HCT116 (cell line): ENCODE data around the gene ZNF512.

Source experiments
- ATF3 ChIP-seq: IDR thresholded peaks from 2 replicates; pipeline ENCODE4 v1.6.1; 2012
- CTCF ChIP-seq, 3 experiments: fragments of 200-600 bp in 1 of 3; sonication (generic) in 1 of 3; IDR thresholded peaks in 2 of 3; conservative IDR thresholded peaks in 1 of 3; 2 replicates each; pipeline ENCODE4 v1.5.1; 2012 to 2017; ENCODE audit warnings: low read depth in 2 of 3, low read length in 2 of 3, antibody characterized with exemption in 1 of 3, borderline replicate concordance in 1 of 3, control low read depth in 1 of 3, mild to moderate bottlenecking in 1 of 3, mixed read lengths in 1 of 3, mixed run types in 1 of 3, moderate library complexity in 1 of 3; ENCODE audit not compliant: insufficient read depth in 1 of 3
- EZH2 ChIP-seq: fragments of 200-600 bp; sonication (generic); IDR thresholded peaks from 2 replicates; pipeline ENCODE4 v1.6.1; 2017; ENCODE audit warnings: antibody characterized with exemption, mixed run types
- EZH2phosphoT487 ChIP-seq: fragments of 200-600 bp; IDR thresholded peaks from 2 replicates; pipeline ENCODE4 v1.6.1; 2018; ENCODE audit warnings: antibody characterized with exemption, borderline replicate concordance
- JUND ChIP-seq: IDR thresholded peaks from 2 replicates; pipeline ENCODE4 v1.6.1; 2012
- POLR2A ChIP-seq: IDR thresholded peaks from 2 replicates; pipeline ENCODE4 v1.7.0; 2011; ENCODE audit warnings: borderline replicate concordance; ENCODE audit not compliant: insufficient read depth, insufficient read length; ENCODE audit errors: extremely low read depth
- POLR2AphosphoS5 ChIP-seq: IDR thresholded peaks from 2 replicates; pipeline ENCODE4 v1.6.1; 2011; ENCODE audit warnings: mild to moderate bottlenecking, low read depth, low read length, moderate library complexity
- REST ChIP-seq: IDR thresholded peaks from 2 replicates; pipeline ENCODE4 v1.6.1; 2012; ENCODE audit warnings: low read depth

- TF ChIP-seq EZH2phosphoT487 (no peak), ATF3 (no peak), POLR2AphosphoS5 (no peak), POLR2A (no peak), CTCF (IDR thresholded peaks at IDR 0.05 in 2 of 3, conservative IDR thresholded peaks at IDR 0.05 in 1 of 3; ENCODE audit: borderline replicate concordance in 1 of 3, insufficient read depth in 1 of 3, low read depth in 2 of 3, low read length in 2 of 3) (no peak), REST (no peak), EZH2 (no peak), JUND (no peak)
Observed at GRCh38 chr2:27606611-27607010, 23.8 kb downstream of the ZNF512 start.
